IMR-90 (cell line): Measurements from ENCODE around the gene MCTP2. TPM values are rescaled to one million over a fixed set of nuclear protein-coding genes. Genes with fewer than 3 reads are reported as not detected.

Source experiments
- ATAC-seq: fragments of 200-7000 bp; cut with Tn5 transposase; 2 replicates; pipeline ENCODE4 v1.9.1; 2020; ENCODE audit warnings: low read depth, mild to moderate bottlenecking, moderate library complexity
- BruUV-seq: library from RNA; stranded (reverse); fragments of 400-500 nt; replicated peaks from 2 replicates; lab custom pipeline; 2021; lab: Mats Ljungman, UMichigan
- CTCF ChIA-PET: fragments of 300-600 bp; formaldehyde crosslinking; extraction: SDS; loops from one replicate; lab custom pipeline; 2021; ENCODE audit warnings: antibody characterized with exemption; lab: Yijun Ruan, JAX
- POLR2A ChIA-PET: fragments of 300-600 bp; sonication (Branson Sonifier 250); formaldehyde crosslinking; loops from one replicate; lab custom pipeline; 2022; ENCODE audit warnings: antibody characterized with exemption; ENCODE audit not compliant: unreplicated experiment; lab: Charles Lee
- DNase-seq: peaks from one replicate; pipeline ENCODE4 v3.0.0; 2013
- H2AFZ ChIP-seq: replicated peaks from 2 replicates; pipeline ENCODE3; 2013; ENCODE audit warnings: low read length, mild to moderate bottlenecking; ENCODE audit not compliant: poor library complexity
- H2AK5ac ChIP-seq: 2 replicates; pipeline ENCODE4 v1.6.1; 2013; ENCODE audit warnings: low read depth, low read length, inconsistent platforms
- H2AK9ac ChIP-seq: replicated peaks from 2 replicates; pipeline ENCODE3; 2013; ENCODE audit warnings: mild to moderate bottlenecking, low read depth, low read length, moderate library complexity; ENCODE audit not compliant: poor library complexity
- H2BK120ac ChIP-seq: 2 replicates; pipeline ENCODE4 v1.6.1; 2013; ENCODE audit warnings: low read depth, low read length, inconsistent platforms
- H2BK15ac ChIP-seq: 3 replicates; pipeline ENCODE4 v1.6.1; 2013; ENCODE audit warnings: low read depth, low read length, inconsistent platforms
- H2BK20ac ChIP-seq: 2 replicates; pipeline ENCODE4 v1.6.1; 2013; ENCODE audit warnings: low read depth, mild to moderate bottlenecking, inconsistent platforms, low read length, moderate library complexity
- H2BK5ac ChIP-seq: 2 replicates; pipeline ENCODE4 v1.6.1; 2013; ENCODE audit warnings: mild to moderate bottlenecking, low read depth, low read length, inconsistent platforms; ENCODE audit not compliant: poor library complexity, severe bottlenecking
- H3K14ac ChIP-seq: replicated peaks from 2 replicates; pipeline ENCODE4 v1.6.1; 2013; ENCODE audit warnings: low read depth, low read length, inconsistent platforms
- H3K18ac ChIP-seq: 2 replicates; pipeline ENCODE4 v1.6.1; 2013; ENCODE audit warnings: low read depth, low read length, control low read depth
- H3K23ac ChIP-seq: 2 replicates; pipeline ENCODE4 v1.6.1; 2013; ENCODE audit warnings: low read depth, low read length, inconsistent platforms
- H3K27ac ChIP-seq: 2 replicates; pipeline ENCODE4 v1.5.1; 2013; ENCODE audit warnings: mild to moderate bottlenecking, control low read depth, low read length; ENCODE audit not compliant: insufficient read depth
- H3K27me3 ChIP-seq: 2 replicates; pipeline ENCODE4 v1.6.1; 2013; ENCODE audit warnings: low read length; ENCODE audit not compliant: control insufficient read depth, insufficient read depth
- H3K36me3 ChIP-seq: 2 replicates; pipeline ENCODE4 v1.6.1; 2013; ENCODE audit warnings: low read length, mixed read lengths; ENCODE audit not compliant: control insufficient read depth, insufficient read depth
- H3K4ac ChIP-seq: 2 replicates; pipeline ENCODE4 v1.6.1; 2013; ENCODE audit warnings: low read depth, low read length, inconsistent platforms
- H3K4me1 ChIP-seq: 2 replicates; pipeline ENCODE4 v1.6.1; 2013; ENCODE audit warnings: low read length, mixed read lengths; ENCODE audit not compliant: control insufficient read depth, insufficient read depth
- H3K4me2 ChIP-seq: 2 replicates; pipeline ENCODE4 v1.6.1; 2013; ENCODE audit warnings: low read depth, mild to moderate bottlenecking, control low read depth, low read length, moderate library complexity
- H3K4me3 ChIP-seq: 2 replicates; pipeline ENCODE4 v1.5.1; 2013; ENCODE audit warnings: low read depth, mild to moderate bottlenecking, control low read depth, low read length, moderate library complexity; ENCODE audit not compliant: insufficient read depth
- H3K56ac ChIP-seq: 2 replicates; pipeline ENCODE4 v1.6.1; 2013; ENCODE audit warnings: low read length, inconsistent platforms; ENCODE audit not compliant: insufficient read depth; ENCODE audit errors: extremely low read depth
- H3K79me1 ChIP-seq, 2 experiments: 2 replicates each; pipeline ENCODE4 v1.6.1; 2013; ENCODE audit warnings: low read length in 2 of 2, inconsistent platforms in 1 of 2, low read depth in 1 of 2
- H3K9ac ChIP-seq: 2 replicates; pipeline ENCODE4 v1.6.1; 2013; ENCODE audit warnings: low read depth, low read length, control low read depth
- H3K9me1 ChIP-seq: 2 replicates; pipeline ENCODE4 v1.6.1; 2013; ENCODE audit warnings: low read length, inconsistent platforms; ENCODE audit not compliant: insufficient read depth
- H3K9me3 ChIP-seq: 2 replicates; pipeline ENCODE4 v1.6.1; 2013; ENCODE audit warnings: low read length; ENCODE audit not compliant: control insufficient read depth, insufficient read depth
- H4K20me1 ChIP-seq: 2 replicates; pipeline ENCODE4 v1.6.1; 2013; ENCODE audit warnings: low read length, inconsistent platforms; ENCODE audit not compliant: insufficient read depth
- H4K5ac ChIP-seq: 2 replicates; pipeline ENCODE4 v1.6.1; 2013; ENCODE audit warnings: mild to moderate bottlenecking, low read depth, low read length, control low read depth
- H4K8ac ChIP-seq, 2 experiments: 2 replicates each; pipeline ENCODE4 v1.6.1; 2013; ENCODE audit warnings: low read depth in 2 of 2, low read length in 2 of 2, control low read depth in 1 of 2, inconsistent platforms in 1 of 2
- H4K91ac ChIP-seq: 2 replicates; pipeline ENCODE4 v1.6.1; 2013; ENCODE audit warnings: low read depth, low read length, inconsistent platforms; ENCODE audit not compliant: insufficient read depth
- CEBPB ChIP-seq: IDR thresholded peaks from 2 replicates; pipeline ENCODE4 v1.6.1; 2012; ENCODE audit warnings: low read depth, low read length, improper control_type of control experiment
- MAZ ChIP-seq: IDR thresholded peaks from 2 replicates; pipeline ENCODE4 v1.6.1; 2012; ENCODE audit warnings: low read depth, mild to moderate bottlenecking, low read length, improper control_type of control experiment, moderate library complexity, borderline replicate concordance
- RAD21 ChIP-seq: IDR thresholded peaks from 2 replicates; pipeline ENCODE4 v1.6.1; 2012; ENCODE audit warnings: low read length, improper control_type of control experiment
- WGBS, 2 experiments: methylation state at CpG; one replicate each; pipeline versions ENCODE4 v1.1.5 to v1.1.7; 2013; ENCODE audit warnings: missing lambda C conversion rate in 2 of 2; ENCODE audit not compliant: insufficient read length in 1 of 2; ENCODE audit errors: extremely low coverage in 2 of 2; 5-methylcytosine and 5-hydroxymethylcytosine counted together
- dilution Hi-C: fragments of 300-500 bp; cut with HindIII; formaldehyde crosslinking; loops from one replicate; pipeline ENCODE4 v1.14.3; 2018; ENCODE audit warnings: low sequenced_read_pairs; ENCODE audit not compliant: unreplicated experiment
- in situ Hi-C: fragments of 300-500 bp; cut with MboI; formaldehyde crosslinking; loops from 3 replicates; pipeline ENCODE4 v1.14.3; 2019; ENCODE audit warnings: low sequenced_read_pairs, inconsistent platforms, mixed read lengths
- intact Hi-C: fragments of 100-400 bp; cut with micrococcal nuclease; formaldehyde crosslinking; loops from 2 replicates; pipeline ENCODE4 v1.10.0; 2022
- polyA plus RNA-seq, 3 experiments: library from polyadenylated mRNA; depleted of rRNA; stranded (reverse); fragments of >200 nt; gene quantifications; 2 replicates each; pipeline ENCODE4 v1.2.3, GENCODE V29; 2012; ENCODE audit warnings: low replicate concordance in 1 of 3
- total RNA-seq: library from RNA; depleted of rRNA; stranded (reverse); fragments of >200 nt; gene quantifications from 2 replicates; pipeline ENCODE4 v1.2.3, GENCODE V29; 2012

The MCTP2 gene
- total and polyA plus RNA-seq, 2 of the 4 experiments (the other 2 are of a cell fraction): 5.1 to 9.9 TPM

DNA sequence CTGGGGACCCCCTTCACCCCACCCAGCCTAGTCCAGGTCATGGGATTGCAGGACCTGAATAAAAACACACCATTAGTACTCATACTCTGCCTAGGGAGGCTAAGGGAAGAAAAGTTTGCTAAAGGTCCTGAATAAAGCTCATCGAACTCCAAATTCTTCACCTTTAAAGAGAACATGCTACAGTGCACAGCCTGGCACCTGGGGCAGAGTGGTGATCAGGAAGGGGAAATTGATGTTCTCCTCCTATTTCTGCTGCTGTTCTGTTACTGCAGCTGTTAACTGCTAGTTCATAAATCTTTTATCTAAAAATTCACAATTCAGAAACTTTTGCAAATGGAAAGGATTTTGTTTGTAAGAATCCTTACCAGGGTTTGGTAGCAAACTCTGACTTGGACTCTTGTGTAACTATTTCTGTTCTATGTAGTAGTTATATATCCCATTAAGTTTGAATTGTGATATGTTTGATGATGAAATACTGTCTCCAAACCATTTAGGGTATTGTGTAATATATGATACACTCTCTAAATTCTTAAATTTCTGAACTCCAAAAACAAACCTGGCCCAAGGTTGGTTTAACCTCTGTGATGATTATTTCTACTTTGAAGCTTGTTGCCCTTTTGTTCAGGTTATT is 27.9 kb downstream of the MCTP2 start:
- no TSS peak for BruUV-seq
- Histone ChIP-seq H3K9ac (no peak overlapping the region), H3K18ac (peak overlapping the region; percentile 69), H2BK15ac (no peak overlapping the region), H3K4me2 (peak overlapping the region; percentile 36), H3K4me1 (peaks cover 9% of the 10 kb centered on the region), H2BK20ac (no peak overlapping the region), H3K79me1 (peaks cover 4 to 10% of the 10 kb centered on the region in 2 experiments; a peak in 2 of 4 replicates), H3K9me3 (no peaks in the 10 kb centered on the region), H3K9me1 (peaks cover 2% of the 10 kb centered on the region; the same call in 1 of the 2 replicates), H4K8ac (no peak overlapping the region), H4K91ac (no peak overlapping the region), H4K5ac (peak overlapping the region; percentile 29; the same call in 1 of the 2 replicates), H3K36me3 (no peaks in the 10 kb centered on the region), H3K23ac (no peak overlapping the region), H3K56ac (no peak overlapping the region), H2AFZ (no peak overlapping the region), H2AK5ac (no peak overlapping the region), H2AK9ac (no peak overlapping the region), H3K27ac (peak overlapping the region; percentile 68; the same call in 1 of the 2 replicates), H2BK120ac (no peak overlapping the region), H3K27me3 (no peaks in the 10 kb centered on the region), H3K4ac (no peak overlapping the region), H2BK5ac (peak overlapping the region; percentile 39), H4K20me1 (no peaks in the 10 kb centered on the region; the same call in 1 of the 2 replicates), H3K14ac (no peak overlapping the region), H3K4me3 (no peak overlapping the region)
- no CpG with 5 or more reads among the region's 1 CpG for WGBS, 2 experiments
- ATAC-seq (no peak), DNase-seq (peak; percentile 47)
- dilution Hi-C loops (no loop called here), intact Hi-C loops (no loop called here), in situ Hi-C loops (no loop called here)
- TF ChIP-seq MAZ: no peak
- TF ChIP-seq CEBPB: peak; percentile 87
- no peak for TF ChIP-seq RAD21
- CTCF ChIA-PET: no interaction called here
- POLR2A ChIA-PET: no interaction called here
